CD4-positive, alpha-beta T cell (primary cell): ENCODE results near the gene POP7. TPM values are rescaled to one million over a fixed set of nuclear protein-coding genes. Genes with fewer than 3 reads are reported as not detected.

Source experiments
- ATAC-seq: fragments of 200-7000 bp; cut with Tn5 transposase; one replicate; pipeline ENCODE4 v1.10.0; 2022; ENCODE audit warnings: mild to moderate bottlenecking; ENCODE audit not compliant: poor library complexity
- CTCF ChIA-PET: fragments of 350-600 bp; sonication (Branson Sonifier 250); formaldehyde crosslinking; loops from one replicate; lab custom pipeline; 2021; ENCODE audit warnings: antibody characterized with exemption, inconsistent platforms; lab: Charles Lee
- POLR2A ChIA-PET: fragments of 350-600 bp; sonication (Branson Sonifier 250); formaldehyde crosslinking; loops from one replicate; lab custom pipeline; 2021; ENCODE audit warnings: antibody characterized with exemption, inconsistent platforms; lab: Charles Lee
- DNase-seq, 14 experiments: peaks; one replicate each; pipeline ENCODE4 v3.0.0-alpha.2; 2013 to 2020; ENCODE audit warnings: mixed read lengths in 2 of 14
- H3K27ac ChIP-seq, 2 donors: one replicate each; pipeline versions ENCODE4 v1.5.1 to v1.7.0; 2013; ENCODE audit warnings: low read length in 2 of 2, low read depth in 1 of 2, mild to moderate bottlenecking in 1 of 2
- H3K27me3 ChIP-seq, 2 experiments: 1 replicate in 1 of 2; 2 replicates in 1 of 2; pipeline versions ENCODE4 v1.6.1 to v1.7.0; 2013; ENCODE audit warnings: low read length in 2 of 2, control low read depth in 1 of 2, mild to moderate bottlenecking in 1 of 2, moderate library complexity in 1 of 2; ENCODE audit not compliant: insufficient read depth in 2 of 2, control insufficient read depth in 1 of 2
- H3K36me3 ChIP-seq: one replicate; pipeline ENCODE4 v1.6.1; 2013; ENCODE audit warnings: low read length, control low read depth; ENCODE audit not compliant: insufficient read depth
- H3K4me1 ChIP-seq: one replicate; pipeline ENCODE4 v1.6.1; 2013; ENCODE audit warnings: low read length, control low read depth; ENCODE audit not compliant: insufficient read depth
- H3K4me3 ChIP-seq: one replicate; pipeline ENCODE4 v1.5.1; 2013; ENCODE audit warnings: mild to moderate bottlenecking, low read length, moderate library complexity
- H3K9me3 ChIP-seq, 2 experiments: 1 replicate in 1 of 2; 2 replicates in 1 of 2; pipeline versions ENCODE4 v1.6.1 to v1.7.0; 2013; ENCODE audit warnings: low read length in 2 of 2, mild to moderate bottlenecking in 2 of 2, control low read depth in 1 of 2, moderate library complexity in 1 of 2; ENCODE audit not compliant: control insufficient read depth in 1 of 2, insufficient read depth in 1 of 2
- H3K27ac Mint-ChIP-seq: one replicate; pipeline ENCODE4 v1.8.0; 2020; ENCODE audit warnings: mixed read lengths
- H3K27me3 Mint-ChIP-seq: one replicate; pipeline ENCODE4 v1.8.0; 2021; ENCODE audit warnings: mixed read lengths
- H3K36me3 Mint-ChIP-seq: one replicate; pipeline ENCODE4 v1.8.0; 2021; ENCODE audit warnings: low read depth, mixed read lengths
- H3K4me1 Mint-ChIP-seq: one replicate; pipeline ENCODE4 v1.8.0; 2021; ENCODE audit warnings: low read depth, mixed read lengths
- H3K4me3 Mint-ChIP-seq: one replicate; pipeline ENCODE4 v1.8.0; 2020; ENCODE audit warnings: mild to moderate bottlenecking, mixed read lengths
- H3K9me3 Mint-ChIP-seq: one replicate; pipeline ENCODE4 v1.8.0; 2020; ENCODE audit warnings: mixed read lengths
- CTCF ChIP-seq: fragments of 200-600 bp; IDR thresholded peaks from one replicate; pipeline ENCODE4 v1.8.0; 2022; ENCODE audit warnings: antibody characterized with exemption, mild to moderate bottlenecking
- intact Hi-C, 2 experiments: fragments of 100-400 bp; cut with DNase I in 1 of 2; cut with micrococcal nuclease in 1 of 2; formaldehyde crosslinking; loops; one replicate each; pipeline versions ENCODE4 v1.15.1 to v1.9.0; 2023 to 2025; cut with DNase I, micrococcal nuclease
- total RNA-seq, 174 experiments: library from RNA in 2 of 174; stranded (reverse) in 2 of 174; gene quantifications; one replicate each; pipeline ENCODE4 v1.2.3 and lab custom pipeline; 2021 to 2026

POP7 gene
- total RNA-seq, 2 experiments from 2014 or later, result 7.4 to 7.5 TPM

GRCh38 chr7:100720279-100720670 is 14.4 kb downstream of the POP7 start, which contains the start of gene EPO:
Gene EPO, plus strand, starts transcription at chr7:100720468. Its CDS starts 513 bp downstream, at chr7:100720981.
- TF ChIP-seq CTCF, result no peak
- DNase-seq, result no peak
- Mint-ChIP-seq H3K9me3 (peaks cover 5% of the 10 kb centered on the region), H3K27me3 (peaks cover 60% of the 10 kb centered on the region), H3K27ac (no peak within 1 kb of the TSS), H3K4me1 (peaks cover 3% of the 10 kb centered on the region), H3K36me3 (no peaks in the 10 kb centered on the region), H3K4me3 (no peak within 1 kb of the TSS)
- no peak for ATAC-seq
- Histone ChIP-seq H3K4me3 (no peak within 1 kb of the TSS), H3K36me3 (no peaks in the 10 kb centered on the region), H3K4me1 (peaks cover 3% of the 10 kb centered on the region), H3K27ac (no peak within 1 kb of the TSS), H3K9me3 (peaks cover 0 to 25% of the 10 kb centered on the region in 2 experiments), H3K27me3 (peaks cover 17 to 46% of the 10 kb centered on the region in 2 experiments)
- POLR2A ChIA-PET, result no interaction called here
- CTCF ChIA-PET, result interaction anchor here (0.9 kb wide), 1 partner anchor 15 kb away, joined by 3 read pairs; the partner anchor contains the start of gene POP7
- intact Hi-C loops, result no loop called here

GRCh38 chr7:100720671-100721504 is 15.0 kb downstream of the POP7 start:
- no peak for DNase-seq
- Mint-ChIP-seq H3K4me1 (peaks cover 5% of the 10 kb centered on the region), H3K27ac (no peak overlapping the region), H3K9me3 (peaks cover 5% of the 10 kb centered on the region), H3K36me3 (no peaks in the 10 kb centered on the region), H3K27me3 (peaks cover 62% of the 10 kb centered on the region), H3K4me3 (no peak overlapping the region)
- Histone ChIP-seq H3K4me3 (no peak overlapping the region), H3K9me3 (peaks cover 0 to 25% of the 10 kb centered on the region in 2 experiments), H3K27me3 (peaks cover 17 to 46% of the 10 kb centered on the region in 2 experiments), H3K27ac (no peak overlapping the region), H3K4me1 (peaks cover 3% of the 10 kb centered on the region), H3K36me3 (no peaks in the 10 kb centered on the region)
- TF ChIP-seq CTCF, result no peak
- intact Hi-C loops, result no loop called here
- CTCF ChIA-PET, result interaction anchor here (0.9 kb wide), 1 partner anchor 15 kb away, joined by 3 read pairs; the partner anchor contains the start of gene POP7
- POLR2A ChIA-PET, result no interaction called here
- ATAC-seq, result no peak

GRCh38 chr7:100721505-100721812 is 15.5 kb downstream of the POP7 start:
- POLR2A ChIA-PET, result interaction anchor here (0.8 kb wide), 1 partner anchor 15 kb away, joined by 3 read pairs; the partner anchor contains the start of gene POP7

More at GRCh38 chr7:100721505-100721812, 15.5 kb downstream of the POP7 start:
- H3K9me3 Mint-ChIP-seq, result peaks cover 5% of the 10 kb centered on the region
- no peaks in the 10 kb centered on the region for H3K36me3 ChIP-seq
- ATAC-seq, result no peak
- peaks cover 62% of the 10 kb centered on the region for H3K27me3 Mint-ChIP-seq
- no peak overlapping the region for H3K4me3 Mint-ChIP-seq
- H3K4me1 Mint-ChIP-seq, result peaks cover 5% of the 10 kb centered on the region
- no peak for TF ChIP-seq CTCF
- CTCF ChIA-PET, result no interaction called here
- intact Hi-C loops, result no loop called here
- H3K4me1 ChIP-seq, result peaks cover 3% of the 10 kb centered on the region
- peaks cover 0 to 25% of the 10 kb centered on the region in 2 experiments for H3K9me3 ChIP-seq
- H3K4me3 ChIP-seq, result no peak overlapping the region
- H3K27me3 ChIP-seq, result peaks cover 17 to 46% of the 10 kb centered on the region in 2 experiments
- DNase-seq, result no peak
- H3K36me3 Mint-ChIP-seq, result no peaks in the 10 kb centered on the region
- H3K27ac ChIP-seq, result no peak overlapping the region
- H3K27ac Mint-ChIP-seq, result no peak overlapping the region
